GM19395 (cell line): ENCODE data around the gene BTD.

ENCODE experiments used
- ATAC-seq: cut with Tn5 transposase; IDR thresholded peaks from one replicate; pipeline ENCODE4 v1.9.1; 2021; ENCODE audit warnings: mild to moderate bottlenecking, moderate library complexity; ENCODE audit not compliant: unreplicated experiment

BTD gene

GRCh38 chr3:15601399-15602145, at the start of gene BTD, which contains the start of gene HACL1:
Gene BTD (plus strand): TSS chr3:15601745. CDS start chr3:15635440, 33,695 bp downstream.
Gene HACL1 (minus strand): TSS chr3:15601569. CDS start chr3:15601463, 106 bp downstream.
- peak; percentile 96 for ATAC-seq

- no peak for ATAC-seq
Observed at GRCh38 chr3:15551902-15552301, 49.6 kb upstream of the BTD start.

DNA sequence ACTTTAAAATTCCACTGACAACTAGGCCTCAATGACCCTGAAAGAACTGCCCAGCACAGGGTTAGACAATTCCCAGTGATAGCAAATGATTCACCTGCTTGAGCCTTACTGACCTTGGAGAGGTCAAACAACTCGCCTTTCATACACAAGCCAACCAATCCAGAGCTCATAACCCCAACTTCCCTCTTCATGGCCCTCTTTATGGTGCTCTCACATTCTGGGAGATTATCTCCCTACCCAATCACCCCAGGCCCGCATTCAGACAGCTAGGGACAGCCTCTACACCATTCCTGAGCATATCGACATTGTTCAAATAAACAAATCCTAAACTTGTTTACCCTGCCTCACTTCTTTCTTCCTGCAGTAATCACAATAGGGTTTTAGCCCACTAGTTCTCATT, 47.8 kb upstream of the BTD start:
- ATAC-seq: no peak

DNA sequence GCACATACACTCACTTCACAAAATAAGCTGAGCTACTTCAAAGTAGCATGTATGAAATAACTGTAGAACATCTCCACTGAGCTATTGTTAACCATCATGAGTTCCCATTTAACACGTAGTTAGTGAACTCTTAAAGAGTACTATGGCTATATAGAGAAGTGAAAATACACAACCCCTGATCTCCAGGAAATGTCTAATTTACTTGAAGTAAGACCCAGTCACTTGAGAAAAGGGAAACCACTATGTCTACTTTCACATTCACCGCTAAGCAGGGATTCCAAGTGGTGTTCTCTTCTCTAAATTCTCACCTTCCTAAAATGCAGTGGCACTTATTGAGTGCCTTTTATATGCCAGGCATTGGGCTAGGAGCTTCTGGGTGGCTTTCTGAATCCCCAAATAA, 45.0 kb upstream of the BTD start:
- ATAC-seq: peak; percentile 94

- peak; percentile 62 for ATAC-seq
Observed at GRCh38 chr3:15557511-15557946, 44.0 kb upstream of the BTD start.

DNA sequence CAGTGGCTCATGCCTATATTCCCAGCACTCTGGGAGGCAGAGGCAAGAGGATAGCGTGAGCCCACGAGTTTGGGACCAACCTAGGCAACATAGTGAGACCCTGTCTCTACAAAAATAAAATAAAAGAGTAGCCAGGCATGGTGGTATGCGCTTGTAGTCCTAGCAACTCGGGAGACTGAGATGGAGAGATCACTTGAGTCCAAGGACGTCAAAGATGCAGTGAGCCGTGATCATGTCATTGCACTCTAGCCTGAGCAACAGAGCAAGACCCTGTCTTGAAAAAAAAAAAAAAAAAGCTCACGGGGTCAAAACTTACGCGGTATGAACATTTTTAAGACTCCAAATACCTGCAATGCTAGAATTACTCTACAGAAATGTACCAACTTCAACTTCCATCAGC, 43.0 kb upstream of the BTD start:
- ATAC-seq: no peak

- ATAC-seq: no peak
Observed at GRCh38 chr3:15562560-15562959, 39.0 kb upstream of the BTD start.

DNA sequence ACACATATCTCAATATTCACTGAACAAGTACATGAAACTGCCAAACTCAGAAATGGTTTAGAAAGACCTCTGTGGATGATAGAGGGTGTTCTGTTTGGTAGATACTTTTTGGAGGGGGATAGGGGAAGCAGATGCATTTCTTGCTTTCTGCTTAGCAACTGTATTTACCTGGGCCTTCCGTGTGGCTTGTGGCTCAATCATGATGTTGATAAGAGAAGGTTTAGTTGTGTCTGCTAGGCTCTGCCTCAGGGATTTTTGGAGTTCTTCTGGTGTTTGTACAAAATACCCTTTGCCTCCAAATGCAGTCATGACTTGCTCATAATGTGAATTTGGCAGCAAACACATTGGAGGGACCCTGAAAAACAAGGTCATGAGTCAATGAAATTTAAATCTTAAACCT, 38.4 kb upstream of the BTD start:
- ATAC-seq: no peak

GRCh38 chr3:15572138-15572537, 29.4 kb upstream of the BTD start:
- ATAC-seq: no peak

GRCh38 chr3:15575446-15575845, 26.1 kb upstream of the BTD start:
- ATAC-seq: no peak

GRCh38 chr3:15576475-15576874, 25.1 kb upstream of the BTD start:
- ATAC-seq: no peak

- ATAC-seq: no peak
Observed at GRCh38 chr3:15578289-15578867, 23.2 kb upstream of the BTD start.

- ATAC-seq: no peak
Observed at GRCh38 chr3:15579051-15579450, 22.5 kb upstream of the BTD start.

GRCh38 chr3:15581471-15582394, 19.8 kb upstream of the BTD start:
- no peak for ATAC-seq

DNA sequence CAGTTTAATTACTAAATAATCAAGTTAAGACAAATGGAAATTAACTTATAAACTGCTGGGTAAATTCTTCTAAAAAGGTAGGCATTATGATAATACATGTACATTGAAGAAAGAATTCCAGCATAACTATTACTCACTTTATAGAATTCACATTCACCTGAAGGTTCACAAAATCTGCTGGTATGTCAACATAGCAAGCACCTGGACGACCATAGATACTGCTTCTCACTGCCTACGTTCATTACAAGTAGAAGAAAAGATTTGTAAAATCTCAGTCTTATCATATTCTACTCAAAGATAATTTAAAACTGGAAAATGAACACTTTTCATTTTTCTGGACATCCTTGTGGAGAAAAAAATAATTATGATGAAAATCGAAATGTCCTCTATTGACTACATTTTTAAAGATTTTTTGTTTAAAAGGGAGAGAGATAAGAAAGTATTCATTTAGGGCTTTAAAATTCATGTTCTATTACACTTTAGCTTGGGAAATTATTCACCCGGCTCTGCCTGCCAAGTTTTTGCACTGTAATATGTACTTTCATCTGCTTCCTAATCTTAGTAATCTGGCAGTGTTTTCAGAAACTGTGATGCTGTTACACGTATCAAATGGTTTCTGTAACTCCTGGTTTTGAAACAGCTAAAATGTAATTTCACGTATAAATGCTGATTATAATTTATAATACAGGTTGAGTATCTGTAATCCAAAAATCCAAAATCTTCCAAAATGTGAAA, 16.3 kb upstream of the BTD start:
- ATAC-seq: no peak

DNA sequence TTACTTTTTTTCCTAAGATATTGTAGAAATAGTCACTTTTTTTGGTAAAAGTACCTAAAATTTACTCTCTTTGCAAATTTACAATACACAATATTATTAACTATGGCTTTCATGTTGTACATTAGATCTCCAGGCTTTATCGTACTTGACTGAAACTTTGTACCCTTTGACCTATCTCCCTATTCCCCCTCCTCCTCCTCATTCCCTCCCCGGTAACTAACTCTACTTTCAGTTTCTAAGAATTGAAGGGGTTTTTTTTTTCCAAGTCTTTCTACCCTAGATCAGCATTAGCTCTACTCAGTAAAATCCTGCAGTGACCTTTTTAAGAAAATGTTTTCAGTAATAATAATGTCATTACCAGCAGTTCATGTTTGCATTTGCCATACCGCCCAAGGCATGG, 10.3 kb upstream of the BTD start:
- ATAC-seq: no peak

DNA sequence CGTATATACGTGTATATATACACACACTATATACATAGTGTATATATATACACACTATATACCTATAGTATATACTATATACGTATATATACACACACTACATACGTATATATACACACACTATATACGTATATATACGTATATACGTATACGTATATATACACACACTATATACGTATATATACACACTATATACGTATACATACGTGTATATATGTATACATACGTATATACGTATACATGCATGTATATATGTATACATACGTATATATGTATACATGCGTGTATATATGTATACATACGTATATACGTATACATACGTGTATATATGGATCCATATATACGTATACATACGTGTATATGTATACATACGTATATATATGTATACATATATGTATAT, 9.6 kb upstream of the BTD start:
- no peak for ATAC-seq

DNA sequence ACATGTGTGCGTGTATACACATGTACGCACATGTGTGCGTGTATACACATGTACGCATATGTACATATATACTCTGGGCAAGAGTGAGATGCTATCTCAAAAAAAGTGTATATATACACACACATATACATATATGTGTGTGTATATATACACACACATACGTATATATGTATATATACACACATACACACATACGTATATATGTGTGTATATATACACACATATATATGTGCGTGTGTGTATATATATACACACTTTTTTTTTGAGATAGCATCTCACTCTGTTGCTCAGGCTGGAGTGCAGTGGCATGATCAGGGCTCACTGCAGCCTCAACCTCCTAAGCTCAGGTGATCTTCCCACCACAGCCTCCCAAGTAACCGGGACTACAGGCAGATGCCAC, 8.6 kb upstream of the BTD start:
- ATAC-seq: no peak

DNA sequence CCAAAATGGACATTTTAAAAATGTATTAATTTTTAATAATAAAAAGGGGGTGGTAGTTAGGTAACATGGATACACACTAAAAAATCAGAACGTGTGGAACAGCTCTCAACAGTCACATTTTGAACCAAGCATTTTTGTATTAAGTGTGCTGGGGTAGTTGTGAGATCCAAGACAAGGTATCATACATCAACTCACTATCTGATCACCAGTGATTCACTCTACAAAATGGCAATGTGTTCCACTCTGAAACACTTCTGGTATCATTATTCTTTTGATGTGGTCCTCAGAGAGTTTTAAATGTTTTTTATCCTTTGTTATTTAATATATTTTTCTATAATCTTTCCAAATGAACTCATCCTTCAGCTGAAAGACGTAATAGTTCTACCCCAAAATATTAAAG, 5.6 kb upstream of the BTD start:
- no peak for ATAC-seq

- peak; percentile 22 for ATAC-seq
Observed at GRCh38 chr3:15601046-15601398, 523 bp upstream of the BTD start.

- peak; percentile 29 for ATAC-seq
Observed at GRCh38 chr3:15602146-15602536, 596 bp downstream of the BTD start.
